ENCODE results near the gene TJP3. TPM values are rescaled to one million over a fixed set of nuclear protein-coding genes. Genes with fewer than 3 reads are reported as not detected.
"Not testable (repeated sequence)": the region's sequence is repeated elsewhere in the genome, so short reads cannot be mapped to it uniquely, and the experiment has no call there.

Gene TJP3
- total and polyA plus RNA-seq, 9 donors = 0.18 to 24.4 (median 2.8) TPM; not detected in 2

- TF ChIP-seq CTCF (IDR thresholded peaks at IDR 0.05) = peak; percentile 78 to 97 (median 95)
- TF ChIP-seq EP300 (IDR thresholded peaks at IDR 0.05) = no peak
- Histone ChIP-seq H3K4me1 (ENCODE audit: insufficient read depth) (peaks cover 10% of the 10 kb centered on the region), H3K9me3 (no peaks in the 10 kb centered on the region), H3K27me3 (no peaks in the 10 kb centered on the region), H3K4me3 (no peak overlapping the region), H3K27ac (no peak overlapping the region), H3K36me3 (no peaks in the 10 kb centered on the region)
- intact Hi-C loops (cut with DNase I) = loop anchor here (2.0 to 10.0 kb wide), 4 partner anchors 33 to 539 kb away; partner anchors contain the start of gene PIP5K1C (in 3 of the 4)
- DNase-seq = peak; percentile 58 to 85 (median 79)
- 33 to 55% (median 37%) methylated on average over 24 to 40 of the region's 40 CpGs for WGBS, 3 donors
These were observed 42.3 kb upstream of the TJP3 start for GRCh38 chr19:3665681-3666544.

GRCh38 chr19:3666545-3666856 lies 41.7 kb upstream of the TJP3 start:
- H3K4me3 ChIP-seq, H3K36me3 ChIP-seq, DNase-seq, H3K27me3 ChIP-seq, H3K27ac ChIP-seq, H3K9me3 ChIP-seq: not testable (repeated sequence)
- intact Hi-C loops (cut with DNase I) = loop anchor here (2.0 to 10.0 kb wide), 4 partner anchors 32 to 538 kb away; partner anchors contain the start of gene PIP5K1C (in 3 of the 4)
- WGBS, 3 donors = 83 to 85% (median 85%) methylated on average over 14 of the region's 14 CpGs
- H3K4me1 ChIP-seq (ENCODE audit: insufficient read depth) = peaks cover 15% of the 10 kb centered on the region

- TF ChIP-seq EP300 (IDR thresholded peaks at IDR 0.05) (no peak), CTCF (IDR thresholded peaks at IDR 0.05) (no peak), POLR2A (IDR thresholded peaks at IDR 0.05) (no peak)
- no peaks in the 10 kb centered on the region for H3K36me3 ChIP-seq
- intact Hi-C loops (cut with DNase I) = loop anchor here (2.0 to 10.0 kb wide), 4 partner anchors 32 to 538 kb away; partner anchors contain the start of gene PIP5K1C (in 3 of the 4)
- no peaks in the 10 kb centered on the region for H3K27me3 ChIP-seq
- 79 to 85% (median 83%) methylated on average over 18 of the region's 18 CpGs for WGBS, 3 donors
- no peak overlapping the region for H3K27ac ChIP-seq
- no peaks in the 10 kb centered on the region for H3K9me3 ChIP-seq
- no peak overlapping the region for H3K4me3 ChIP-seq
- H3K4me1 ChIP-seq (ENCODE audit: insufficient read depth) = peaks cover 18% of the 10 kb centered on the region
- DNase-seq = no peak
These were observed 41.0 kb upstream of the TJP3 start for GRCh38 chr19:3667037-3667638.

GRCh38 chr19:3667766-3668165 lies 40.4 kb upstream of the TJP3 start:
- Histone ChIP-seq H3K36me3 (no peaks in the 10 kb centered on the region), H3K4me3 (no peak overlapping the region), H3K27ac (peak overlapping the region in 1 of 2 donors; percentile 99), H3K27me3 (no peaks in the 10 kb centered on the region), H3K9me3 (no peaks in the 10 kb centered on the region), H3K4me1 (ENCODE audit: insufficient read depth) (peaks cover 18% of the 10 kb centered on the region)
- intact Hi-C loops (cut with DNase I) = loop anchor here (2.0 to 10.0 kb wide), 4 partner anchors 31 to 537 kb away; partner anchors contain the start of gene PIP5K1C (in 3 of the 4)
- DNase-seq = no peak
- WGBS, 3 donors = 87 to 89% (median 87%) methylated on average over 16 to 17 of the region's 17 CpGs
- TF ChIP-seq CTCF (IDR thresholded peaks at IDR 0.05) (no peak), EP300 (IDR thresholded peaks at IDR 0.05) (no peak), POLR2A (IDR thresholded peaks at IDR 0.05) (no peak)
